PC-9 (cell line): Measurements from ENCODE around the gene NOXO1.

Experiments
- EZH2 ChIP-seq: fragments of 200-600 bp; sonication (generic); IDR thresholded peaks from 2 replicates; pipeline ENCODE4 v1.8.0; 2017; ENCODE audit warnings: antibody characterized with exemption, low read depth
- TF ChIP-seq, protein P1 (sequence below): fragments of 200-600 bp; sonication (generic); conservative IDR thresholded peaks from 2 replicates; pipeline ENCODE4 v1.6.1; 2017; ENCODE audit warnings: mixed run types, antibody characterized with exemption, mild to moderate bottlenecking, moderate library complexity

DNA sequence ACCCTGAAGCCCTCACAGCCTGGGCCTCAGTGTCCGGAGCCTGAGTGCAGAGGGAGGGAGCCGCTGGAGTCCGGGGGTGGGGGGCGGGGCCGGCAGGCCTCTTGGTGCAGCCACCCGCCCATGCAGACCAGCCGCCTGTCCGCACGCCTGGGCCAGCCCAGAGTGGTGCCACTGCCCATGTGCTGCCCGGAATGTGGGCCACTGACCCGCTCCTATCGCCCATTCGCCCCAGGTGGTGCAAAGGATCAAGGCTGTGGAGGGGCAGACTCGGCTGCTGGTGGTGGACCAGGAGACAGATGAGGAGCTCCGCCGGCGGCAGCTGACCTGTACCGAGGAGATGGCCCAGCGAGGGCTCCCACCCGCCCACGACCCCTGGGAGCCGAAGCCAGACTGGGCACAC lies 48.1 kb upstream of the NOXO1 start:
- TF ChIP-seq, protein P1, sequence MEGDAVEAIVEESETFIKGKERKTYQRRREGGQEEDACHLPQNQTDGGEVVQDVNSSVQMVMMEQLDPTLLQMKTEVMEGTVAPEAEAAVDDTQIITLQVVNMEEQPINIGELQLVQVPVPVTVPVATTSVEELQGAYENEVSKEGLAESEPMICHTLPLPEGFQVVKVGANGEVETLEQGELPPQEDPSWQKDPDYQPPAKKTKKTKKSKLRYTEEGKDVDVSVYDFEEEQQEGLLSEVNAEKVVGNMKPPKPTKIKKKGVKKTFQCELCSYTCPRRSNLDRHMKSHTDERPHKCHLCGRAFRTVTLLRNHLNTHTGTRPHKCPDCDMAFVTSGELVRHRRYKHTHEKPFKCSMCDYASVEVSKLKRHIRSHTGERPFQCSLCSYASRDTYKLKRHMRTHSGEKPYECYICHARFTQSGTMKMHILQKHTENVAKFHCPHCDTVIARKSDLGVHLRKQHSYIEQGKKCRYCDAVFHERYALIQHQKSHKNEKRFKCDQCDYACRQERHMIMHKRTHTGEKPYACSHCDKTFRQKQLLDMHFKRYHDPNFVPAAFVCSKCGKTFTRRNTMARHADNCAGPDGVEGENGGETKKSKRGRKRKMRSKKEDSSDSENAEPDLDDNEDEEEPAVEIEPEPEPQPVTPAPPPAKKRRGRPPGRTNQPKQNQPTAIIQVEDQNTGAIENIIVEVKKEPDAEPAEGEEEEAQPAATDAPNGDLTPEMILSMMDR = no peak
- no peak for TF ChIP-seq EZH2
